Mesenteric fat pad (tissue), 1 donor: ENCODE data around the gene ESR2. TPM values are rescaled to one million over a fixed set of nuclear protein-coding genes. Genes with fewer than 3 reads are reported as not detected.
"Not testable (repeated sequence)": the region's sequence is repeated elsewhere in the genome, so short reads cannot be mapped to it uniquely, and the experiment has no call there.

Source experiments
- DNase-seq: peaks from one replicate; pipeline ENCODE4 v3.0.0-alpha.2; 2020; ENCODE audit warnings: low spot score
- total RNA-seq: library from RNA; stranded (reverse); fragmentation: NEBNext Ultra II Directional; extraction: Animal tissue kit (Norgen Biotek cat#: 25700); gene quantifications from one replicate; pipeline ENCODE4 v1.2.1, GENCODE V29; 2021
- donor health status: DM: yes; HTN: yes; CAD: no.

The ESR2 gene
- total RNA-seq, 1 donor from 2014 or later = 0.32 TPM

GRCh38 chr14:64158608-64159007 lies 135.6 kb downstream of the ESR2 start:
- DNase-seq = no peak

- no peak for DNase-seq
Observed at GRCh38 chr14:64149921-64150320, 144.2 kb downstream of the ESR2 start.

GRCh38 chr14:64147126-64147790 lies 146.9 kb downstream of the ESR2 start:
- DNase-seq = no peak

GRCh38 chr14:64137657-64138290 lies 156.4 kb downstream of the ESR2 start:
- no peak for DNase-seq

GRCh38 chr14:64126548-64126947 lies 167.6 kb downstream of the ESR2 start:
- DNase-seq = no peak

- DNase-seq = no peak
Observed at GRCh38 chr14:64125270-64125669, 168.9 kb downstream of the ESR2 start.

- DNase-seq = no peak
Observed at GRCh38 chr14:64123241-64123822, 170.8 kb downstream of the ESR2 start.

GRCh38 chr14:64119980-64120379 lies 174.2 kb downstream of the ESR2 start:
- no peak for DNase-seq

- DNase-seq = no peak
Observed at GRCh38 chr14:64119500-64119899, 174.7 kb downstream of the ESR2 start.

- DNase-seq = no peak
Observed at GRCh38 chr14:64118892-64119291, 175.3 kb downstream of the ESR2 start.

GRCh38 chr14:64118403-64118742 lies 175.8 kb downstream of the ESR2 start:
- DNase-seq = not testable (repeated sequence)

- DNase-seq = no peak
Observed at GRCh38 chr14:64117671-64118402, 176.3 kb downstream of the ESR2 start.

- DNase-seq = no peak
Observed at GRCh38 chr14:64115401-64115800, 178.8 kb downstream of the ESR2 start.

- no peak for DNase-seq
Observed at GRCh38 chr14:64114796-64115195, 179.4 kb downstream of the ESR2 start.

- no peak for DNase-seq
Observed at GRCh38 chr14:64114166-64114565, 180.0 kb downstream of the ESR2 start.

GRCh38 chr14:64112867-64113678 lies 181.1 kb downstream of the ESR2 start:
- DNase-seq = no peak

GRCh38 chr14:64110802-64111201 lies 183.4 kb downstream of the ESR2 start:
- no peak for DNase-seq

- DNase-seq = no peak
Observed at GRCh38 chr14:64109819-64110554, 184.2 kb downstream of the ESR2 start.

GRCh38 chr14:64107438-64107837 lies 186.7 kb downstream of the ESR2 start:
- no peak for DNase-seq

- no peak for DNase-seq
Observed at GRCh38 chr14:64098120-64098519, 196.1 kb downstream of the ESR2 start.

GRCh38 chr14:64095620-64096019 lies 198.6 kb downstream of the ESR2 start:
- no peak for DNase-seq
